Activated CD4-positive, alpha-beta T cell treated with anti-CD3 and anti-CD28 coated beads, Interleukin-2, amount 50 U/mL, for 16 hours (primary cell): ENCODE results near the gene RSPH1.

ENCODE experiments used
- DNase-seq: peaks from one replicate; pipeline ENCODE4 v3.0.0-alpha.2; 2020

Gene RSPH1

DNA sequence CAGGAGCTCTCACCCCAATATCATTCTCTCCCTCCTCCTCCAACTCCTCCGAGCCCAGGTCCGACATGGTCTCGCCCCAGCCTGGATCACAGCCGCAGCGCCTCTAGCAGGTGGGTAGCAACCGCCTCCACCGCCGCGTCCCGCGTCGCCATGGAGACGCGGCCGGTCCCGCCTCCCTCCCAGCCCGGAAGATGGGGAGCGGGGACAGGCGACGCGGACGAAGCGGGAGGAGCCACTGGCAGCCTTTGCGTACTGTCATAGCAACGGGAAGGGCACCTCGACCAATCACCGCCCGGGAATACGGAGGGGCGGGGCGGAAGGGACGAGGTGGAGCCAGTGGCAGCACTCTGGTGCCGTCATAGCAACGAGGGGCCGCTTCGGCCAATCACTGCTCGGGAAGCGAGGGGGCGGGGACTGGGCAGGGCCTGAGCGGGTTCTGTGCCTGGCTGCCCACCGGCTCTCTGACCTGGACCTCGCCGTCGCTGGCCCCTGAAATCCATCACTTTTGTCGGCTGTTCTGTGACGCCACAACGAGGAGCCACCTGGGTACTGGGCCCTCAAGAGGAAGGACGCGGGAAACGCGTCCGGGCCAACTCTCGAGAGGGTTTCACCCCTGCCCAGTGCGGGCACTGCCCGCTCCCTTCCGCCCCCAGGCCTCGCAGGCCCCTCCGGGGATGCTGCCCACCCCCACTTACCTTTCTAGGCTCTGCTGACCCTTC lies at the start of gene RSPH1:
RSPH1 (minus strand) TSS at position 105 of the 719 bp plus-strand sequence; CDS start at position 67, 38 bp downstream.
- DNase-seq = peak; percentile 99

GRCh38 chr21:42545745-42546144 lies 49.7 kb upstream of the RSPH1 start:
- DNase-seq = no peak

DNA sequence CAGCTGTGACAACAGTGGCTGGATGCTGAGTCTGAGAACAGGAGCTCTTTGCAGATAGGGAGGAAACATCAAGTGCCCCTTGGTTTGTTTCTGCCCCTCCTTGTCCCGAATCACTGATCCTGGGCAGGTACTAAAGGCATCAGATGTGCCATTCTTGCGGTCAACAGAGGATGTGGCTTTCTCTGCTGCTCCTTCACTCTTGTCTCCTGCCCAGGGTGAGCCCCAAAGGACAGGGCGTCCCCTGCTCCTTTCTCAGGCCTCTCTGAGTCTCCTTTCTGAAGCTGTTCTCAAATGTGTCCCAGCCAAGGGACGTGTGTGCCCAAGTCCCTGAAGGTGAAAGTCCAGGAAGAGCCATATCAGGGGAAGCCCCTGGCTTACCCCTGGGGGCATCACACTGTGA lies 49.3 kb upstream of the RSPH1 start:
- no peak for DNase-seq

DNA sequence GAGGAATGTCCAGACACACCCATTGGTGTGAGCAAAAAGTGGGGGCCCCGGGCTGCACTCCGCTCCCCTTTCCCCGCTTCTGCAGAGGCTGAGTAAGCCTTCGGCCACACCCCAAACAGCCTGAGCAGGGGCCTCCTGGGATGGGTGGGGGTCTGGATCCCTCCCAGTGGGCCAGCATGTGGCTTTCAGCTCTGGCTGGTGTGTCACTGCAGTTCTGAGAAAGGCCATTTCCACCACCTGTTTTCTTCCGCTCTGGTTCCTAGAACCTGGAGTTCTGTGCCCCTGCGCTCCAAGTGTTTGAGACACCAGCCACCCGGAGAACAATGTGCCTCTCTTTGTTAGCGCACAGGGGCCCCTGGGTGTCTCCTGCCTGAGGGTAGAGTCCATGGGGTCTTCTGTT lies 48.5 kb upstream of the RSPH1 start:
- no peak for DNase-seq

- no peak for DNase-seq
These were observed 47.3 kb upstream of the RSPH1 start for GRCh38 chr21:42543106-42543847.

- no peak for DNase-seq
These were observed 46.6 kb upstream of the RSPH1 start for GRCh38 chr21:42542596-42542995.

GRCh38 chr21:42542196-42542595 lies 46.2 kb upstream of the RSPH1 start:
- DNase-seq = no peak

DNA sequence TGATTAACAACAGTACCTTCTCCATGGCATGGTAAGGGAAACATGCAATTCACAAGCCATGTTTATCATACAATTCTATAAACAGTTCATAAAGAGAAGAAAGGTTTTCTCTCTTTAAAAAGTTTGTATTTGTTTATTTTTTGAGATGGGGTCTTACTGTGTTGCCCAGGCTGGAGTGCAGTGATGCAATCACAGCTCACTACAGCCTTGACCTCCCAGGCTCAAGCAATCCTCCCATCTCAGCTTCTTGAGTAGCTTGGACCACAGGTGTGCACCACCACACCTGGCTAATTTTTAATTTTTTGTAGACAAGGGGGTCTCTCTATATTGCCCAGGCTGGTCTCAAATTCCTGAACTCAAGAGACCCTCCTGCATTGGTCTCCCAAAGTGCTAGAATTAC lies 45.6 kb upstream of the RSPH1 start:
- no peak for DNase-seq

DNA sequence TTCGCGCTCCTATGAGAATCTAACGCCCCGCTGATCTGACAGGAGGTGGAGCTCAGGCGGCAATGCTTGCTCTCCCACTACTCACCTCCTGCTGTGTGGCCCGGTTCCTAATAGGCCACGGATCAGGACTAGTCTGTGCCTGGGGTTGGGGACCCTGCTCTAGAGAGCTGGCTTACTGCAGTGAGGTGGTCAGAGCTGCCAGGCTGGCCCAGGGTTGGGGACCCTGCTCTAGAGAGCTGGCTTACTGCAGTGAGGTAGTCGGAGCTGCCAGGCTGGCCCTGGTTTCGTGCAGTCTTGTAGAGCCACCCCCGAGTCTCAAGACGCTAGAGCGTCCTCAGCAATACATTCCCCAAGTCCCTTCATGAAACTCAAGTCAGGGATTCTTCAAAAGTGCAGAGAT lies 45.1 kb upstream of the RSPH1 start:
- DNase-seq = no peak

DNA sequence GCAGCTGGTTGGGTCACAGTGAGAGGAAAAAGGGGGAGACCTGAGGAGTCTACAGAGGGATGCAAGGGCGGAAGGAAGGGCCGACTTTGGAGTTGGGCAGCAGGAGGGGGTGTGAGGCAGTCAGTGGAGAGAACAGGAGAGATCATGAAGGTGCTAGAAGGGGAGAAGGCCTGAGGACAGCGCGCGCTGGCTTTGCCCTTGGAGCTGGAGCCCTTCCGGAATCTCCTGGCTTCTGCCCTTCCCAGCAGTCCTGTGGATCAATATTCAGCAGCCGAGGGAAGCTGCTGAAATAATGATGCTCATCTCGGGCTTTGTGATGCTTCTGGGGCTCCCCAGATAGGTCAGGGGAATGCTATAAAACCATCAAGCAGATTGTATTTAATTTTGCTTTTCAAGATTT lies 44.4 kb upstream of the RSPH1 start:
- no peak for DNase-seq

- no peak for DNase-seq
These were observed 43.9 kb upstream of the RSPH1 start for GRCh38 chr21:42539931-42540343.

GRCh38 chr21:42539342-42539741 lies 43.3 kb upstream of the RSPH1 start:
- DNase-seq = no peak

GRCh38 chr21:42538479-42539275 lies 42.7 kb upstream of the RSPH1 start:
- no peak for DNase-seq

DNA sequence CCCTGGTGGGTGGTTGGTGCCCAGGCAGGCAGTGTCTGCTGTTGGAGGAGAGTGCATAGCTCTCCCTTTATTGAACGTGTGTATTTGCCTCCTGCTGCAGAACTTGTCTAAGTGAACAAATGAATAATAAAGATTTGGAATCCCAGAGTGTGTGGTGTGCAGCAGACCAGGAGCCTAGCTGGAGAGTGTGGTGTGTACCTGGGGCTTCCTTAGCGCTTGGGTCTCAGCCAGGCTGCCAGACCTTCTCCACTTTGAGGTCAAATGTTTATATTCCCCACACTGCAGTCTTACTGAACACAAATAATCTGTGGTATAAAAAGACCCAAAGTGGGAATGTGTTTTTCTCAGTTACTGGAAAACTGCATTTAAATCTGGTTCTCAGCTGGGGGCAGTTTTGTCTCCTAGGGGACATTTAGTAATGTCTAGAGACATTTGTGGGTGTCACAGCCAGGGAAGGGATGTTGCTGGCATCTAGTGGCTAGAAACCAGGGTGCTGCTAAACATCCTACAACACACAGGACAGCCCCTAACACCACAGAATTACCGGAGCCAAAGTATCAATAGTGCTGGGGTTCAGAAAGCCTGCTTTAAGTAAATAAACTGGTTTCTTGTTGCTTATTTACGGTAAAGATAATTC lies 41.2 kb upstream of the RSPH1 start:
- DNase-seq = no peak

DNA sequence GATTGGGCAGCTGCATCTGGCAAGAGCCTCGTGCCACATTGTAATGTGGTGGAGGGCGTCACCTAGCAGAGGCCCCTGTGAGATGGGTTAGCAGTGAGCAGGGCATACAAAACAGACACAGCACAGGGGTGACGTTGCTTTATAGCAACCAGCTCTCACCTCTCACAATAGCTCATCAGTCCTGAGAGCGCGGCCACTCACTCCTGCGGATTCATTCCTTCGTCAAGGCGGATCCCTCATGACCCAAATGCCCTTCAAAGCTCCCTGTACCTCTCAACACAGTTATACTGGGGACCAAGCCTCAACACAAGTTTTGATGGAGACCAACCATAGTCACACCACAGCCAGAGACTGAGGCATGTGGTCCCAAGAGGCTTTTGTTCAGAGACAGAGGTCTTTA lies 40.6 kb upstream of the RSPH1 start:
- DNase-seq = no peak

- DNase-seq = no peak
These were observed 39.7 kb upstream of the RSPH1 start for GRCh38 chr21:42535602-42536171.

- no peak for DNase-seq
These were observed 38.7 kb upstream of the RSPH1 start for GRCh38 chr21:42534421-42535378.

- no peak for DNase-seq
These were observed 37.9 kb upstream of the RSPH1 start for GRCh38 chr21:42533963-42534355.

GRCh38 chr21:42533306-42533962 lies 37.4 kb upstream of the RSPH1 start:
- DNase-seq = no peak

GRCh38 chr21:42532466-42533181 lies 36.6 kb upstream of the RSPH1 start:
- no peak for DNase-seq
